Astrocyte of the spinal cord (primary cell): Measurements from ENCODE around the gene VWA5A.

Experiments used
- DNase-seq: peaks from one replicate; pipeline ENCODE4 v3.0.0; 2011; ENCODE audit warnings: low read depth, low spot score
- H3K4me3 ChIP-seq: 2 replicates; pipeline ENCODE4 v1.5.1; 2011; ENCODE audit warnings: low read depth, mild to moderate bottlenecking, low read length, moderate library complexity
- in situ Hi-C: cut with HindIII; loops from 2 replicates; pipeline ENCODE4 v1.10.0; 2017; ENCODE audit warnings: low sequenced_read_pairs
- TF ChIP-seq, protein P1 (sequence below): IDR thresholded peaks from 2 replicates; pipeline ENCODE4 v1.5.1; 2012; ENCODE audit warnings: low read depth, mild to moderate bottlenecking, low read length, inconsistent platforms

VWA5A gene, protein sequence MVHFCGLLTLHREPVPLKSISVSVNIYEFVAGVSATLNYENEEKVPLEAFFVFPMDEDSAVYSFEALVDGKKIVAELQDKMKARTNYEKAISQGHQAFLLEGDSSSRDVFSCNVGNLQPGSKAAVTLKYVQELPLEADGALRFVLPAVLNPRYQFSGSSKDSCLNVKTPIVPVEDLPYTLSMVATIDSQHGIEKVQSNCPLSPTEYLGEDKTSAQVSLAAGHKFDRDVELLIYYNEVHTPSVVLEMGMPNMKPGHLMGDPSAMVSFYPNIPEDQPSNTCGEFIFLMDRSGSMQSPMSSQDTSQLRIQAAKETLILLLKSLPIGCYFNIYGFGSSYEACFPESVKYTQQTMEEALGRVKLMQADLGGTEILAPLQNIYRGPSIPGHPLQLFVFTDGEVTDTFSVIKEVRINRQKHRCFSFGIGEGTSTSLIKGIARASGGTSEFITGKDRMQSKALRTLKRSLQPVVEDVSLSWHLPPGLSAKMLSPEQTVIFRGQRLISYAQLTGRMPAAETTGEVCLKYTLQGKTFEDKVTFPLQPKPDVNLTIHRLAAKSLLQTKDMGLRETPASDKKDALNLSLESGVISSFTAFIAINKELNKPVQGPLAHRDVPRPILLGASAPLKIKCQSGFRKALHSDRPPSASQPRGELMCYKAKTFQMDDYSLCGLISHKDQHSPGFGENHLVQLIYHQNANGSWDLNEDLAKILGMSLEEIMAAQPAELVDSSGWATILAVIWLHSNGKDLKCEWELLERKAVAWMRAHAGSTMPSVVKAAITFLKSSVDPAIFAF

DNA sequence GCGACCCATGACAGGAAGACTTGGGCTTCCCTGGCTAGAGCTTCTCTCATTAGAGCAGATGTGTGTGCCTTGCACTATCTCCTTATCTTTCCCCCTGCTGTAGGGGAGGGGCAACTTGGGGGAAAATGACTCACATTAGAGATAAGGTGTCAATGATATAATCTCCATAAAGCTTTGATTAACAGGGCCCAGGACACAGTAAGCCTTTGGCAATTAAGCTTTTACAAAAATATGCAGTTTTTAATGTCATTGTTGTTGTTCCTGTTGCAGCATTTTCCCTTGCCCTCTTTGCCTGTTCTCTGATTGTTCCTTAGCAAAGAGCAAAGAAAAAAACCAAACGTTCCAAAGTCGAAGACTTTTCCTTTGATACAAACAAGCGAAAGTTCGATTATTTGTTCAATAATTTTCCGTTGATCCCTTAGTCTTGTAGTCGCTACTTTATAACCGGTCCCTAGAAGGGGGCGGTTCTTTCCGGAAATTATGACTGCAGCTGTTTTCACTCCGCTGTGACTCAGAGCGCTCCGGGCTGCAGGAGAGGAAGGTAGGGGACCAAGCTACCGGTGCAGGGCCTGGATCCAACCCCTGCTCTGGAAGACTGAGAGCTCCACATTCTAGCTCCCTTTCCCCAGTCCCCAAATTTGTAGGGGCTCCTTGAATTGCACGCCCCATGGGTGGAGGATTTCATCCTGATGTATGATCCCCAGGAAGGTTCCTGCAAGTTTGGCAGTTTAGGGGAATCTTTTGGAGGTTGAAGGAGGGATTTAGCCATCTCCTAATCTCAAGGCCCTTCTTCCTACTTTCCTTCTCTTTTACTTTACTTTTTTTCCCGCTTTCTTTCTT is at the start of gene VWA5A:
VWA5A (plus strand) TSS at position 509 of the 840 bp plus-strand sequence. CDS start 2,062 bp downstream, outside the sequence.
- TF ChIP-seq, protein P1, sequence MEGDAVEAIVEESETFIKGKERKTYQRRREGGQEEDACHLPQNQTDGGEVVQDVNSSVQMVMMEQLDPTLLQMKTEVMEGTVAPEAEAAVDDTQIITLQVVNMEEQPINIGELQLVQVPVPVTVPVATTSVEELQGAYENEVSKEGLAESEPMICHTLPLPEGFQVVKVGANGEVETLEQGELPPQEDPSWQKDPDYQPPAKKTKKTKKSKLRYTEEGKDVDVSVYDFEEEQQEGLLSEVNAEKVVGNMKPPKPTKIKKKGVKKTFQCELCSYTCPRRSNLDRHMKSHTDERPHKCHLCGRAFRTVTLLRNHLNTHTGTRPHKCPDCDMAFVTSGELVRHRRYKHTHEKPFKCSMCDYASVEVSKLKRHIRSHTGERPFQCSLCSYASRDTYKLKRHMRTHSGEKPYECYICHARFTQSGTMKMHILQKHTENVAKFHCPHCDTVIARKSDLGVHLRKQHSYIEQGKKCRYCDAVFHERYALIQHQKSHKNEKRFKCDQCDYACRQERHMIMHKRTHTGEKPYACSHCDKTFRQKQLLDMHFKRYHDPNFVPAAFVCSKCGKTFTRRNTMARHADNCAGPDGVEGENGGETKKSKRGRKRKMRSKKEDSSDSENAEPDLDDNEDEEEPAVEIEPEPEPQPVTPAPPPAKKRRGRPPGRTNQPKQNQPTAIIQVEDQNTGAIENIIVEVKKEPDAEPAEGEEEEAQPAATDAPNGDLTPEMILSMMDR: no peak
- peak; percentile 91 for DNase-seq
- peak within 1 kb of the TSS; percentile 66 for H3K4me3 ChIP-seq
- in situ Hi-C loops: no loop called here

DNA sequence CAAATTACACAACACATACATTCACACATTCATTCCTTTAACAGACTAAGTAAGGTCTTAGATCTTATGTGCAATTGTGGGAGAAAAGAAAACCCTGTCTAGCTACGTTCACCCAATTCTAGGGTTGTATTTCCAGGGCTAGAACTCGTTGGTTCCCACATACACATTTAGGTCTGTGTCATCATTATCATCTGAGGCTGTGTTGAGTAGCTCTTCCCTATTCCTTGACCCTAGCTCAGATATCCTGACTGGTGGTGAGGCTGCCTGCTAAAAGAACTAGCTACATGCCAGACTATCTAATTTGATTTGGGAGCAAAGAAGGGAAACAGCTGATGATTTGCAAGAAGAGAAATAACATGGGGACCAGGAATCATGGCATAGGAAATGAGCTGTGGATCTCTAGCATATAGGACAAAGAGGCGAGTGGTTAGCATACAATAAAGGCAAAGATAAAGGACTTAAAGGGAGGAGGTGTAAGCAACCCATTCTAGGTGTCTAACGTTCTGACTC is 46.6 kb upstream of the VWA5A start:
- no peak for DNase-seq
- in situ Hi-C loops: no loop called here
- TF ChIP-seq, protein P1: no peak
- H3K4me3 ChIP-seq: no peak overlapping the region

DNA sequence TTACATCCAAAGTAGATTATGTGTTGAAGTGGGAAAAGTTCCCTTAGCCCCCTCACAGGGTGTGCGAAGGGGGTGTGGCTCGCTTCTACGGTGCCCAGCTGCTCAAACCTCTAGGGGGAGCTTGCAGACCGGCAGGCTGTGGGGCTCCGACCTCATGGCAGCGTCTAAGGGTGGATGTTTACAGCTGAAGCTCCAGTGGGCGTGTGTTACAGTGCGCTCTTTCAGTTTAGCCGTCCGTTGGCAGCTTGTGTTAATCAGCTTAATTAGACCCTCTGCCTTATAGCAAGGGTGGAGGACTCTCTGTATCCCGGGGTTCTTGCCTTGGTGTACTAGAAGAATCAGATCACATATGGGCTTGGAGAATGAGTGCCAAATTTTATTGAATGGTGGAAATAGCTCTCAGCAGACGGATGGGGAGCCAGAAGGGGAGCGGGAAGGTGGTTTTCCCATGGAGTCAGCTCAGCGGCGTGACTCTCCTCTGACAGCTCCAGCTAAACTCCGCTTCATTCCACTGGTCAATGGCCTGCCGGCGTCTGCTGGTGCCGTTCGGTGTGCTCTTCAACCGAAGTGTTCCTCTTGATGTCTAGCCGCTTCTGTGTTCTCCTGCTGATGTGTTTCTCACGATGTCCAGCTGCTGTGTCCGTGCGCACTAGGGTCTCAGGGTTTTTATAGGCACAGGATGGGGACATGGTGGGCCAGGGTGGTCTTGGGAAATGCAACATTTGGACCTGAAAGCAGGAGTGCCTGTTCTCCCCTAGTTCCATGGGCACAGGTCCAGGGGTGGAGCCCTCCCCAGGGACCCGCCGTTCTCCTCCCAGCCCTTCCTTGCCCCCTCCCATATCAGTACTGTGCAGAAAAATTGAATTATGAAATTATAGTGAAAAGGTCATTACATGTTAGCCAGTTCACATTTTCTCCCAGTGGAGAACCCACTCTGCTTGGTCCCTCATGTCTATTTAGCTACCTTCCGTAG is 45.5 kb upstream of the VWA5A start:
- DNase-seq: peak; percentile 61
- in situ Hi-C loops: no loop called here
- TF ChIP-seq, protein P1: peak; percentile 91
- peak overlapping the region; percentile 22 for H3K4me3 ChIP-seq

DNA sequence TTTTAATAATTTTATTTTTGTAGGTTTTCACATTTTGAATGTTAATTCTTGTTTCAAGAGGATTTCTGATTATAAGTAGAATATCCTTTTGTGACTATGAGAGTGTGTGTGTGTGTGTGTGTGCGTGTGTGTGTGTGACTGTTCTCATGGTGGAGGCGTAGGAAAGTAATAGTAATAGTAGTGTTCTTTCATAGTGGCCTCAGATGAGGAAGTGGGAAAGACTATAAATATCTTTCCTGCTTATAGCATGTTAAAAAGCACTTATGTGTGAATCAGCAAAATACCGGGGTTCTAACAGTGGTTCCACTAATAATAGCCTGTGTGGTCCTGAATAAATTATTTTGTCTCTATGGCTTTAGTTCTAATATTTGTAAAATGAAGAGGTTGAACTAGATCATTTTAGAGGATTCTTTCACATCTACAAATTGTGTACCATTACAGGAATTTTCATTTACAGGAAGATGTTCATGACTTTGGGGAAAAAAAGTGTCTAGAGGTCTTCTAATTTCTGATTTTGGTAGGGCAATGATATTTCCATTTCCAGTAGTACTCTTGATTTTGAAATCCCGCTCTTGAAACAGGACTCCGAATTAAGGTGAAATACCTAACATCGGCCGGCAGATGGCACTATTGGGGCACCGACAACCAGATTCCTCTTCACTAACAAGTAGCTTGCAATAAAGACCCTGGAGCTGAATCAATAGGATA is 44.2 kb upstream of the VWA5A start:
- DNase-seq: peak; percentile 86
- TF ChIP-seq, protein P1: peak; percentile 70
- no peak overlapping the region for H3K4me3 ChIP-seq
- in situ Hi-C loops: no loop called here

DNA sequence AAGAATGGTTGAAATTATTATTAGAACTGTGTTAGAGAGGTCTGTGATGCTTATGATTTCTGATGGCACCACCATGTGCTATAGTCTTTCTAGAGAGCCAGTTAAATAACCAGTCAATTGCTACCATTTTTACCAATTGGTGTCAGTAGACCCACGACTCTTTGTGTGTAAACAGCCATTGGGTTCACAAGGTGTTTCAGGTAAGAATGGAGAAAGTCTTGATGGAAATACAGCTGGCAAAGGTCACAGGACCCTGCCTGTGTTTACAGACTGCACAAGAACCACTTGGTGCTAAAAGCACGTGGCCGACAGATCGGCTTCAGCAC is 43.7 kb upstream of the VWA5A start:
- no peak overlapping the region for H3K4me3 ChIP-seq
- DNase-seq: no peak
- in situ Hi-C loops: no loop called here
- TF ChIP-seq, protein P1: no peak
